GM18520 (cell line): ENCODE data around the gene NSD1.

ENCODE experiments used
- ATAC-seq: cut with Tn5 transposase; IDR thresholded peaks from one replicate; pipeline ENCODE4 v1.9.1; 2021; ENCODE audit not compliant: unreplicated experiment

The NSD1 gene

GRCh38 chr5:177133096-177133852, at the start of gene NSD1:
TSS of gene NSD1 (plus strand) at chr5:177133773. CDS start at chr5:177135104, 1,331 bp downstream.
- peak; percentile 46 for ATAC-seq

DNA sequence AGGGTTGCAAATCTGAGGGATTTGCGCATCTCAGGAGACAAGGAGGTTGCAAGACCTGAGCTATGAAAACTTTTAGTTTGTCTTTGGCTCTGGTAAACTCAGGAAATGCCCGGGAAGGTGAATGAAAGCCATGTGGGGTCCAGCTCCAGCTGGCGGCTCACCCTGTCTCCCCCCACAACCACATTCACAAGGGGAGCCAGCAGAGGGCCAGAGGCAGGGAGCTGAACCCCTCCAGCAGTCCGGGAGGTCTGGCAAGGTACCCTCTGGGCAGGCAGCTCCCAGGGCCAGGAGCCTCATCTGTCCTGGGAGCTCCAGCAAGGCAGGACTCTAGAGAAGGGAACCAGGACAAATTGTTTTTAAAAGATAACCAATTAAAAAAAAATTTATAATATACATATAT, 49.4 kb upstream of the NSD1 start:
- ATAC-seq = no peak

DNA sequence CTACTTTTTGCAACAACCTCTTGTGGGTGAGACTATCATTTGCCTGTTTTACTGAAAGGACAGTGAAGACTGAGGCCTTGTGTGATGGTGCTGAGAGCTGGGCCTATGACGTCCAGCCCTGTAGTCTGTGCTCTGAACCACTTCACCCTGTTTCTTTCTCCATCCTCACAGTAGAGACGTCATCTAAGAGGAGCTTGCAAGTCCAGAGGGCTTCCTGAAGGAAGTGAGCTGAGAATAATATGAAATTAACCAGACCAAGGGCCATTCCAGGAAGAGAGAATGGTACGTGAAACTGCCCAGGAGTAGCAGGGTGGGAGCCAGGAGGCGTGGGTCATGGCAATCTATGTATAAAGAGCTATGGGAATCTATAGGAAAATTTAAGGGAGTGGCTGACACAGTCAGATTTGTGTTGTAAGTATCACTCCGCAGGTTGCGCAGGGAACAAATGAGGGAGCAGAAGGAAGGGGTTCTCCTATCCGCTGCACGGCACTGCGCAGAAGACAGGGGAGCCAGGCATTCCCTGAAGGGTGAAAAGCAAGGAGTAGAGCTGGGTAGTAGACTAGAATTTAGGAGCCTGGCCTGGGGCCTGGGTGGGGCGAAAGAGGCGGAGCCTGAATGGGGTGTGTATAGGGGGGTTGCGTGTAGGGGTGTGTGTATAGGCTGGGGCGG, 47.5 kb upstream of the NSD1 start:
- no peak for ATAC-seq

DNA sequence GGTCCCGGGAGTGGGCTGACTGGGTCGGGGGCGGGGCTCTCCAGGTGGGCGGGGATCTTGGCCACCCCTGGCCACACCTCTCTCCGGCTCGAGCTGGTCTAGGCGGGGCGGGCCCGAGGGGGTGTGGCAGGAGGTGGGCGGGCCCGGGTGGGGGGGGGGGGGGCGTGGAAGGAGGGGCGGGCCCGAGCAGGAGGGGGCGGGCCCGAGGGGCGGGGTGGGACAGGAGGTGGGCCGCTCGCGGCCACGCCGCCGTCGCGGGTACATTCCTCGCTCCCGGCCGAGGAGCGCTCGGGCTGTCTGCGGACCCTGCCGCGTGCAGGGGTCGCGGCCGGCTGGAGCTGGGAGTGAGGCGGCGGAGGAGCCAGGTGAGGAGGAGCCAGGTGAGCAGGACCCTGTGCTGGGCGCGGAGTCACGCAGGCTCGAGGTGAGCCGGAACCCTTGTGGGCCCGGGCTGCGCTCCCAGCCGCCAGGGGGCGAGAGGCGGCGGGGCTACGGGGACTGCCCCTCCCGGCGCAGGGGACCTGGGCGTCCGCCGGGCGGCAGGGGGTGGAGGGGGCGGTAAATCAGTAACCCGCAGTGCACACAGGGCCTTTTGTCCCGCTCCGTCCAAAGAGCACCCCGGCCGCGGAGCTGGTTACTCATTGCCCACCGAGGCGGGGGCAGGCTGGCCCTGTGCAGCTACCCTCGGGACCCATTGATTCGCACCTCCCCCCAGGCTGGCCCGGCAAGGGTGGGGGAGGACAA, 46.7 kb upstream of the NSD1 start, which contains the start of gene FGFR4:
Gene FGFR4 (plus strand): TSS at position 262 of the 744 bp plus-strand sequence. CDS start 2,688 bp downstream, outside the sequence.
- ATAC-seq = no peak

GRCh38 chr5:177087398-177088005, 46.1 kb upstream of the NSD1 start:
- ATAC-seq = no peak

DNA sequence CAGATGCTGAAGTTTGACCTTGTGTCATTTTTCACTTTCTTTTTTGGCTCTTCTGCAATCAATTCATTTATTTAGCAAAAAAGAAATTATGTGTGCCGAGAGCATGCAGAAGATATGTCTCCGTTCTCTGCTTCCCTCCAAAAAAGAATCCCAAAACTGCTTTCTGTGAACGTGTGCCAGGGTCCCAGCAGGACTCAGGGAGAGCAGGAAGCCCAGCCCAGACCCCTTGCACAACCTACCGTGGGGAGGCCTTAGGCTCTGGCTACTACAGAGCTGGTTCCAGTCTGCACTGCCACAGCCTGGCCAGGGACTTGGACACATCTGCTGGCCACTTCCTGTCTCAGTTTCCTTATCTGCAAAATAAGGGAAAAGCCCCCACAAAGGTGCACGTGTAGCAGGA, 44.4 kb upstream of the NSD1 start:
- ATAC-seq = no peak

DNA sequence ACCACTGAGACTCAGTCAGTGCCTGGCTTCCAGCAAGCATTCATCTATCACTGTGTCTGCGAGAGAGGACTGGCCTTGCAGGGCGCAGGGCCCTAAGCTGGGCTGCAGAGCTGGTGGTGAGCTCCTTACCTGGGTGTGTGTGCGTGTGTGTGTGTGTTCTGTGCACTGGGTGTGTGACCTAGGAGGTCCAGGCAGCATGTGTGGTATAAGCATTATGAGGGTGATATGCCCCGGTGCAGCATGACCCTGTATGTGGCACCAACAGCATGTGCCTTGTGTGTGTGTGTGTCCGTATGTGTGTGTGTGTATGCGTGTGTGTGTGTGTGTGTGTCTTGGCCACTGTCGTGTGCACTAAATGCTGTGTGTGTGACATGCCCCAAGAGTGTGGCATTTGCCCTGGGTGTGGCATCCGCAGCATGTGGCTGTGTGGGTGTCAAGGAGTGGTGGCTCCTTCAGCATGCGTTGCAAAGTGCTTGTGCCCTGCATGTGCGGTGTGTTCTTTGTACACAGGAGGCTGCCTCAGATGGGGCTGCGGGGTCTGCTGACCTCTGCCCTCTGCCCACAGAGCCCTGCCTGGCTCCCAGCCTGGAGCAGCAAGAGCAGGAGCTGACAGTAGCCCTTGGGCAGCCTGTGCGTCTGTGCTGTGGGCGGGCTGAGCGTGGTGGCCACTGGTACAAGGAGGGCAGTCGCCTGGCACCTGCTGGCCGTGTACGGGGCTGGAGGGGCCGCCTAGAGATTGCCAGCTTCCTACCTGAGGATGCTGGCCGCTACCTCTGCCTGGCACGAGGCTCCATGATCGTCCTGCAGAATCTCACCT, 43.5 kb upstream of the NSD1 start:
- no peak for ATAC-seq

- no peak for ATAC-seq
These were observed 42.8 kb upstream of the NSD1 start for GRCh38 chr5:177090813-177091212.

DNA sequence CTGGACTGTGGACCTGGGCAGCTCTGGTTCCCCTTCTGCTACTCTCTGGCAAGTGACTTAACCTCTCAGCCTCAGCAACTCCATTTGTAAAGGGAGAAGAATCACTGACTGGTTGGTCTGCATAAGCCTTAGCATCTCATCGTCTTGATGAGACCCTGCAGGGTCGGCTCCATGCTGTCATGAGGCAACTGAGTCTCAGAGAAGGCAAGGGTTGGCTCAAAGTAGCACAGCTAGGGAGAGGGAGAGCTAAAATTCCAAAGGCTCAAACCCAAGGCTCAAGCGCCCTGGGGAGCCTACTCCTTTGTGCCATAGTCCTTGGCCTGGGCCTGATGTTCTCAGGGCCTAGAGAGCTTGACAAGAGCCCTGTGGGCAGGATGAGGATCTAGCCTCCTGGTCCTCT, 42.3 kb upstream of the NSD1 start:
- ATAC-seq = no peak

DNA sequence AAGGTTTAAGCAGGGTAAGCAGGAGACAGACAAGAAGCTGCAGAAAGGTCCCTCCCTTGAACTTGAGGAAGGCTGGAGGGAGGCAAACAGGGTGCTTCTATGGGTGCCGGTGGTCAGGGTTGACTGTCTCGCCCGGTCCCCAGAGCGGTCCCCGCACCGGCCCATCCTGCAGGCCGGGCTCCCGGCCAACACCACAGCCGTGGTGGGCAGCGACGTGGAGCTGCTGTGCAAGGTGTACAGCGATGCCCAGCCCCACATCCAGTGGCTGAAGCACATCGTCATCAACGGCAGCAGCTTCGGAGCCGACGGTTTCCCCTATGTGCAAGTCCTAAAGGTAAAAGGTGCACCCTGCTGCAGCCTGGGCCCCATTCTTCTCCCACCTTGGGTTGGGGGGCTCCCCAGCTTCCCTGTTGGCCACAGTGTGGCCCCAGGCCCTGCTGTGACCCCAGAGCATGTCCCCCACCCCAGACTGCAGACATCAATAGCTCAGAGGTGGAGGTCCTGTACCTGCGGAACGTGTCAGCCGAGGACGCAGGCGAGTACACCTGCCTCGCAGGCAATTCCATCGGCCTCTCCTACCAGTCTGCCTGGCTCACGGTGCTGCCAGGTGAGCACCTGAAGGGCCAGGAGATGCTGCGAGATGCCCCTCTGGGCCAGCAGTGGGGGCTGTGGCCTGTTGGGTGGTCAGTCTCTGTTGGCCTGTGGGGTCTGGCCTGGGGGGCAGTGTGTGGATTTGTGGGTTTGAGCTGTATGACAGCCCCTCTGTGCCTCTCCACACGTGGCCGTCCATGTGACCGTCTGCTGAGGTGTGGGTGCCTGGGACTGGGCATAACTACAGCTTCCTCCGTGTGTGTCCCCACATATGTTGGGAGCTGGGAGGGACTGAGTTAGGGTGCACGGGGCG, 41.1 kb upstream of the NSD1 start:
- no peak for ATAC-seq

DNA sequence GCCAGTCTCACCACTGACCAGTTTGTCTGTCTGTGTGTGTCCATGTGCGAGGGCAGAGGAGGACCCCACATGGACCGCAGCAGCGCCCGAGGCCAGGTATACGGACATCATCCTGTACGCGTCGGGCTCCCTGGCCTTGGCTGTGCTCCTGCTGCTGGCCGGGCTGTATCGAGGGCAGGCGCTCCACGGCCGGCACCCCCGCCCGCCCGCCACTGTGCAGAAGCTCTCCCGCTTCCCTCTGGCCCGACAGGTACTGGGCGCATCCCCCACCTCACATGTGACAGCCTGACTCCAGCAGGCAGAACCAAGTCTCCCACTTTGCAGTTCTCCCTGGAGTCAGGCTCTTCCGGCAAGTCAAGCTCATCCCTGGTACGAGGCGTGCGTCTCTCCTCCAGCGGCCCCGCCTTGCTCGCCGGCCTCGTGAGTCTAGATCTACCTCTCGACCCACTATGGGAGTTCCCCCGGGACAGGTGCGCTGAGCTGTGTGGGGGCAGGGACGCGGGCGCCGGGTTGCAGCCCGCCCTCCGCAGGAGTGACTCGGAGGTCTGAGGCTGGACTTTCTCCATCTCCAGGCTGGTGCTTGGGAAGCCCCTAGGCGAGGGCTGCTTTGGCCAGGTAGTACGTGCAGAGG, 40.4 kb upstream of the NSD1 start:
- no peak for ATAC-seq

DNA sequence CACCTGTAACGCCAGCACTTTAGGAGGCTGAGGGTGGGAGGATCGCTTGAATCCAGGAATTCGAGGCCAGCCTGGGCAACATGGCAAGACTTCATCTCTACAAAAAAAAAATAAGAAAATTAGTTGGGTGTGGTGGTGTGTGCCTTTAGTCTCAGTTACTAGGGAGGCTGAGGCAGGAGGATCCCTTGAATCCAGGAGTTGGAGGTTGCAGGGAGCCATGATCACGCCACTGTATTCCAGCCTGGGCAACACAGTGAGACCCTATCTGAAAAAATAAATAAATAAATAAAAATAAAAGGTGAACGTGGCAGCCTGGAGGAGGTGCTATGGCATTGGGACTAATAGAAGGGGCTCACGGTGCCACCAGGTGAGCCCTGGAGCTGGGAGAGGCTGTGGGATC, 39.8 kb upstream of the NSD1 start:
- no peak for ATAC-seq

DNA sequence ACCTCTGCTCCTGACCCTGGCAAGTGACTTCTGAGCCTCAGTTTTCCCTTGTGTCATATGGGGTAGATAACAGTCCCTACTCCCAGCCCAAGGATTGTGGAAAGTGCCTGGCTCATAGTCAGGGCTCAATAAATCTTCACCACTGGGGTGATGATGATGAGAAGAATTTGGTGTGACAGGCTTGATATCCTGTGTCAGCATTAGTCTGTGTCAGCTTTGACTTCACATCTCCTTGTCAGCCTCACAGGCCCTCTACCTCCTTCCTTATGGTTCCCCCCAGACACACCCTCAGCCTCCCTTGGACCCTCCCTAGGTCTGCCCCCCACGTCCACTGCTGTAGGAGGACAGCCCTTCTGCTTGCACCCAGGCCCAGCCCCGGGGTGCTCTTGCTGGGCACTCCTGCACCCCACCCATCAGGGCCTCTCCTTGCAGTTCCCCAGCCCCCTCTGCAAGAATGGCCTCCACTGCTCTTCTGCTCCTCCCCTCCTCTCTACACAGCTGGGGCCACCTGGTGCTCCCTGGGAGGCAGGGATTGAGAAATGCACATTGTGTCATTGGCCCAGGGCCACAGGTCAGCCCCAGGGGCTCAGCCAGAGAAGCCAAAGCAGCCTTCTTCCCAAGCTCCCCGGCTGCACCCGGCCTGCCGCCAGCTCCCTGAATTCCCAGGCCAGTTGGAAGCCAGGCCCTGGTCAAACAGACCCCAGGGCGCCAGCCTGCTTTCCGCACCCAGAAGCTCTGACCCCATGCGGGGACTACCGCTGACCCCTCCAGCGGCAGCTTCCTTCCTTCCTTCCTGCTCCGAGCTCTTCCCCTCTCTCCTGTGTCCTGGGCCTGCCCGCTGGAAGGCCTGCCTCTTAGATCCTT, 39.1 kb upstream of the NSD1 start:
- ATAC-seq = no peak

DNA sequence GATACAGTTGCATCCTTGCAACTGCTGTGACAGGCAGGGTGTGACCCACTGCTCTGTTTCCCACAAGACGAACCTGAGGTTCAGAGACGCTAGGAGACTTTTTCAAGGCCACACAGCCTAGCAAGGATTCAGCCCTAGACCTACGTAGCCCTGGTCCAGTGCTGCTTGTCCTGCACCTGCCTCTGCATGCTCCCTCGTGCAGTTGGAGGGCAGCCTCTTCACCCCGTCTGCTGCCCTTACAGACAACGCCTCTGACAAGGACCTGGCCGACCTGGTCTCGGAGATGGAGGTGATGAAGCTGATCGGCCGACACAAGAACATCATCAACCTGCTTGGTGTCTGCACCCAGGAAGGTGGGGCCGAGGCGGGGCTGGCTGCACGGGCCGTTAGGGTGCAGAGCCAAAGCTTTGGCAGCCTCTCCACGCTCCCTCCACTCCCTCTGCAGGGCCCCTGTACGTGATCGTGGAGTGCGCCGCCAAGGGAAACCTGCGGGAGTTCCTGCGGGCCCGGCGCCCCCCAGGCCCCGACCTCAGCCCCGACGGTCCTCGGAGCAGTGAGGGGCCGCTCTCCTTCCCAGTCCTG, 38.4 kb upstream of the NSD1 start:
- no peak for ATAC-seq

GRCh38 chr5:177096162-177097015, 37.2 kb upstream of the NSD1 start:
- ATAC-seq = no peak

- no peak for ATAC-seq
These were observed 36.3 kb upstream of the NSD1 start for GRCh38 chr5:177097016-177097985.
